Effector CD8-positive, alpha-beta T cell (primary cell): ENCODE measurements around the gene HMGN1.

ENCODE experiments used
- DNase-seq: peaks from one replicate; lab custom pipeline; 2025; lab: John Stamatoyannopoulos, UW

HMGN1 gene

GRCh38 chr21:39334611-39335010, 14.3 kb downstream of the HMGN1 start:
- no peak for DNase-seq

DNA sequence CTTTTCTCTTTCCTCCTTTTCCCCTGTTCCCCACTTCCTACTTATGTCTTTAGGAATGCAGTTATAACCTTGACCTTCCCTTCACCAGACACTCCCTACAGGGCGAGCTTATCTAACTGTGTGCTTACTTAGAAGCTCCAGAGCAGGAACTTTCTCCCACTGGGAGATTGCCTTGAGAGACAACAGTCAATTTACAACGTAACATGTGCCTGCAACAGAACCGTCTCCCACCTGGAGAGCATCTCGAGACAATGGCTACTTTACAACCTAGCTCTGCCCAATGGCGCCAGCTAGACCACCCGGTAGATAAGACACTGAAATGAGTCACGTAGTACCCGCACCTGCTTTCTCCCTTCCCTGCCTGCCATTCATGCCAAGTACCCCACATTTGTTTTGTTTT, 16.7 kb downstream of the HMGN1 start:
- no peak for DNase-seq

- DNase-seq, result no peak
Measured at GRCh38 chr21:39330001-39330400, 18.9 kb downstream of the HMGN1 start.

GRCh38 chr21:39327727-39328126, 21.2 kb downstream of the HMGN1 start:
- DNase-seq, result no peak

DNA sequence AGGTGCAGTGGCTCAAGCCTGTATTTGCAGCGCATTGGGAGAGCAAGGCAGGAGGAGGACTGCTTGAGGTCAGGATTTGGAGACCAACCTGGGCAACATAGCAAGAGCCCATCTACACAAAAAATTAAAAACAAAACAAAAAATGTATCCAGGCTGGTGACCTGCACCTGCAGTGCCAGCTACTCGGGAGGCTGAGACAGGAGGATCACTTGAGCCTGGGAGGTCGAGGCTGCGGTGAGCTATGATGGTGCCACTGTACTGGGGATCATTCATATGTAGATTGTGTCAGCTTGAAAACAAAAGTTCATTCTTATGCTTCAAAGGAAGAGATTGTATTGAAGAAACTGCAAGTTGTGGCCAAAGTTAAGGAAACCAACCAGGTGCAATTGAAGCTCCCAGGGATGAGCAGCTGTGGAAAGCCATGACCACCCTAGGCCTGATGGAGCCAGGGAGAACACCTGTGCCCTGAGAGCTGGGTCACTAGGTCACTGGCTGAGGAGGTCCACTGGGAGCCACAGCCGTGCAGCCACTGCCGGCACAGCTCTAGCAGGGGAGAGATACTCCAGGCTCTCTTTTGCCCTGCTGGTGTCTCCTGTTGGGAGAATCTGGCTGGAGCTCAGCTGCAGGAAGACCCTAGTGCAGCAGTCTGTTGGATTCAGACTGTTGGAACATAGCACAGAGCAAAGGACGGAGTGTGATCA, 22.1 kb downstream of the HMGN1 start:
- no peak for DNase-seq

GRCh38 chr21:39325458-39325857, 23.4 kb downstream of the HMGN1 start:
- DNase-seq, result no peak

- DNase-seq, result no peak
Measured at GRCh38 chr21:39321424-39321823, 27.5 kb downstream of the HMGN1 start.

DNA sequence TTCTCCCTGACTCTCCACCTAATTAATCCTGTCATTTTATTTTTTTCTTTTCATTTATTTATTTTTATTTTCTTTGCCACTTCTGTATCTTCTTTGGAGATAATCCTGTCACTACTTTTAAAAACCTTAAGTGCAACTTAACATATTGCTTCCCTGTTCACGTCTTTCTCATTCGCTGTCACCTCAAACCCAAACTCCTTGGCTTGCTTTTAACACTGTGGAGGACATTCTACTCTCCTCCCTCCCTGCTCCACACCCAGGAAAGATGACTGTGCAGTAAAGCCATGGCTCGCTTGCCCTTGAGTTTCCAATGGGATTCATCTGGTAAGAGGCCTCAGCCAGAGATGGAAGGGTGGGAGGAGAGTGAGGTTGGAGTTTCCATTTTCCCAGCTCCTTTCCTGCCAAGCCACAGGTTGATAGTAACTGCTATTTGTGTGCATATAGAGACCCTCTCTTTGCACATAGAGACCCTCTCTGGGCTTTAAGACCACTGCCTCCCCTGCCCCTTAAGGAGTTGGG, 29.0 kb downstream of the HMGN1 start:
- no peak for DNase-seq

DNA sequence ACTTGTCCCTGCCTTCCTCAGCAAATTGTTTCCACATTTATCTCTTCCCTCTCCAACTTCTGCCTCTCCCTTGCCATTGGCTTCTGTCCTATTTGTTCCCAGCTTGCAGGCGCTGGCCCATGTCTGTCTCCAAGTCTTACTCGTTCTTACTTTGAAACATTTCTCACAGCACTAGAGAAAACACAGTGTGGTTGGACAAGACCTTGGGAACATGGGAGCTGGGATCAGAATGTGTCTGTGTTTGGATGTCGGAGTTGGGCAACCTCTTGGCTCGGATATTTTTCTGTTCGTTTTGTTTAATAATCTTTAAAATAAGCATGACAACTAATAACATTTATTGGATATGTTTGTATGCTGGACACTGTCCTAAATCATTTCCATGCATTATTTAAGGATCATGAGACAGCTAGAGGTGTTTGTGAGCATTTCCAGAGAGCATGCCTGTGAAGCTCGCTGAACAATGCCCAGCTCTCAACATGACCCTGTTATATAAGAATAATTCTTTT, 29.6 kb downstream of the HMGN1 start:
- DNase-seq, result no peak

DNA sequence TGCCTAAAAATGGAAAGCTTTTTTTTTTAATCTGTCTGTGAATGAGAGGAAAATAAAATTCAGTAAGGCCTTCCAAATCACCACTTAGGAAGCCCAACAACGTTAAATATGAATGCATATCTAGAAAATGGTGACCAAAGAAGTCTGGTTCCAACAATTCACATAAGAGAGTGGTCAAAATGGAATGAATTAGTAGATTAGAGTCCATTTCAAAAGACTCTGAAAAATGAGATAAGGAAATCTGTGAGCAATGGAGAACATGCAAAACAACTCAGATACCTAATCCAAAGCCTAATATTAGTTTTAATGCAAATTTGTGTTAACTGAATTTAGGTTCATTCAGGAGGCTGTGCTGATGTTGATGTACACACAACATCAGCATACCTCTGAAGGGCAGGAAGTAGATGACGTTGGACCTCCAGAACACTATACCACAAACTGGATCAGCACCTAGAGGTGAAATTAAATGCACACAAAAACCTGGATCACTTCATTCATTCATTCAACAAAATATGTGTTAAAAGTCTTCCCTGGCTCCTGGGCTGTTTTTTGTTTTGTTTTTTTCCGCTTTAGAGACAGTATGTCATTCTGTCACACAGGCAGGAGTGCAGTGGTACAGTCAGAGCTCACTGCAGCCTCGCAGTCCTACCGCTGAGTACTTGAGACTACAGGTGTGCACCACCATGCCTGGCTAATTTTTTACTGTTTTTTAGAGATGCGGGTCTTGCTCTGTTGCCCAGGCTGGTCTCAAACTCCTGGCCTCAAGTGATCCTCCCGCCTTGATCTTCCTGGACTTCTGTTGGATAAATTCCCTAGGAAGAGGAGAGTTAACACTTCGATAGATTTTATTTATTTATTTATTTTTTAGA, 30.6 kb downstream of the HMGN1 start:
- DNase-seq, result no peak

GRCh38 chr21:39317134-39318090, 31.5 kb downstream of the HMGN1 start:
- DNase-seq, result no peak

DNA sequence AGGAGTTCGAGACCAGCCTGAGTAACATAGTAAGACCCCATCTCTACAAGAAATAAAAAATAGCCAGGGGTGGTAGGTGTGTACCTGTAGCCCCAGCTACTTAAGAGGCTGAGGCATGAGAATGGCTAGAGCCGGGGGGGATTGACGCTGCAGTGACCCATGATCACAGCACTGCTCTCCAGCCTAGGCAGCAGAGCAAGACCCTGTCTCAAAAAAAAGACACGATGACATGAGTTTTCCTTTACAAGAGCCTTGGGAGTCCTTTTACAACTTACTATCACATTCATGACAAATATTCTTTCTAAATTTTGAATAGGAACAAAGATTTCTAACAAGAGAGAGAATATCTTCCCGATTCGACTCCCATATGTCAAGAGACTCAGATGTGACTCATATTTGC, 32.2 kb downstream of the HMGN1 start:
- DNase-seq, result no peak

- DNase-seq, result no peak
Measured at GRCh38 chr21:39315603-39316445, 33.1 kb downstream of the HMGN1 start.

DNA sequence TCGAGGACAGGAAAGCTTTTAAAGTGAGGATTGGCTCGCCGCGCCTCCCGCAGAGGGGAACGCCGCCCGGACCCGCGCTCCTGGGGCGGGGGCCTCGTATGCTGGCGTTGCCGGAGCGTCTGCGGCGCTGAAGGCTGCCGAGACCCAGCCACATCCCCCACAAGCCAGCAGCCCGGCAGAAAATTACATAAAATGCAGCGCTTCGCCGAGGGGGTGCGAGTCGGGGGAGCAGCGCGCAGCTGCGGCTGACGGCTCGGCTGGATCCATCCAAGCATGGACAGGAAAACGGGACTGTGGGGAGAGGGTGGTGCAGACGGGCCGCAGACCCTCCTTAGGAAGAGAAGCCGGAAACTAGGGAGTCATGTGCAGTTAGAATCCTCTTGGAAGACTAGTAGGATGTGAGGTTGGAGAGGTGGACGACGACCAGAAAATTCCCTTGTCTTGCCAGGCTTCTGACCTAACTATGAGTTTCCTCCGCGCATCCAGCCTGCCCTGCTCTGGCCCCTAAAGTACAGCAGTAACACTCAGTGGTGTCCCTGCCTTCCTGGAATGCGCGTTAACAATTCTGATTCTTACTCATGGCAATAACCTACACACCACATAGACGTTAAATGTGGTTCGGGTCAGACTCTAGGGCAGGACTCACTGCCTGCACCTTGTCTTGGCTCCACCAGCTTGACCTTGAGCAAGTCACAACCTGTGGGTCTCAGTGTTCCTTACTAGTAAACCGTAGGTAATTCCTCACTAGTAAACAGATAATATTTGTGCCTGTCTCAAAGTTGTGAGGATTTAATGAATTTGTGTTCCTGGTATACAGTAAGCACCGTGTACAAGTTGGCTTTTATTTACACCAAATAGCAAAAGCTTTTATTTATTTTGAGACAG, 34.5 kb downstream of the HMGN1 start:
- peak; percentile 47 for DNase-seq

DNA sequence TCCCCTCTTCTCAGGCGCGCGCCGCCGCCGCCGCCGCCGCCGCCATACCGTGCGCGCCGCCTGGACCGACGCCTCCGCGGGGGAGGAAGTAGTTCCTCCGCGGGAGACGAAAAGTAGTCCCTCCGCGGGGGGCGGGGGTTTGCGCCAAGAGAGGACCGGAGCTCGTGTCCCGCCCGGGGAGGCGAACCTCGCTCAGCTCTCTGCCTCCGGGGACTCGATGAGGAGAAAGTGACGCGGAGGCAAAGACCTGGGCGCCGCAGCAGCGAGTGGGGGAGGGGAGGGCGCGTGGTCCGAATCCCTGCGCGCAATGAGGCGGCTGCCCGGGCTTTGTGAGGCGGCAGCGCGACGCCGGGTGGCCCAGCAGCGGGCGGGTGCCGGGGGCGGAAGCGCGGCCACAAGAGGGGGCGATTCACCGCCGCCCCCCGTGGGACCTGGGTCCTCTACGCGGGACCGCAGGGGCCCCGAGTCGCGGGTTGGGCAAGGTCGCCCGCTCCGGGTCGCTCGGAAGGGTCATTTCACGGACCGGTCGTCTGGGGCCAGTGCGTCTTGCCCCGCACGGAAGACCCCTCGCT, 35.2 kb downstream of the HMGN1 start, which contains the start of gene BRWD1:
Gene BRWD1 (minus strand): TSS at position 62 of the 572 bp plus-strand sequence. CDS start 141 bp downstream, outside the sequence.
- DNase-seq, result peak; percentile 63

GRCh38 chr21:39313042-39313570, 35.8 kb downstream of the HMGN1 start:
- peak; percentile 23 for DNase-seq

DNA sequence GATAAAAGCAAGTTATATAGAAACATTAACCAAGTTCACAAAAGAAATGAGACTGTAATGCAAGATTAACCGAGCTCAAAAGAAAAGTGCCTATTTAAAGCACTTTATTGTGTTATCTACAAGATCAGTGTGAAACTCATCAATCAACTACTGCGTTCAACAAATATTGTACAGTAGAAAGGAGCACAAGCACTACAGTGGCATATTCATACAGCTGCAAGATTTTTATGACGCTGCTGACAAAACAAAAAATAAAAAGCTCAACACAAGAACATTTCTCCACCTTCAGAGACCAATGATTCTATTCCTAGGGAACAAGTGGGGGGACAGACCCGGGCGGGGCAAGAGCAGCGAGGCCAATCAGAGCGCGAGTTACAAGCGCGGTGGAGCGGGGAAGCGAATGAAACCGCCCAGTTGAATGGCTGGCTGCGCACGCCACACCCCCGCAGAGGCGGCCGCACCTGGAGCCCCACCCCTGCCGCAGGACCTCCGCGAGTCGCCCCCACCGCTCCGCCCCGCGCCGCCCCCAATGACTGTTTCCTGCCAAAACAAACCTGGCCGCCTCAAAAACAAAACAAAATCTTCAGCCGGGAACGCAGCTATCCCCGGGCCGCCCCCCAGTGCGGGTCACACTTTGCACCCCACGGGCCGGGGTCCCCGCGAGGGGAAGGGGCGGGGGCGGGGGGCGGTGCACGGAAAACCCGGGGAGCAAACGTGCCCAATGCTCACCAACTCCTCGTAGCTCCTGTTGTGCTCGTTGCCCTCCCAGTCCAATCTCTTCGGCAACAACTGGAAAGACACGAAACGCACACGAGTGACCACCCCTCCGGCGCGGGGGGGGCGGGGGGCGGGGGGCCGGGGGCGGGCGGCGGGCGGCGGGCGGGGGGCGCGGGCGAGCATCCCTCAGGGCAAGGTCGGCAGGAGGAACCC, 36.5 kb downstream of the HMGN1 start:
- DNase-seq, result peak; percentile 94

- DNase-seq, result no peak
Measured at GRCh38 chr21:39311164-39311563, 37.7 kb downstream of the HMGN1 start.
